ENCODE results near the gene TEKT2. TPM values are rescaled to one million over a fixed set of nuclear protein-coding genes. Genes with fewer than 3 reads are reported as not detected.
A peak's percentile ranks its signal among the peaks of the same experiment; 100 is the strongest.

Gene TEKT2
- total and polyA plus RNA-seq, 2 donors (not counting 1 experiment from before 2014, with no cell fraction given): 0.09 to 0.50 TPM

DNA sequence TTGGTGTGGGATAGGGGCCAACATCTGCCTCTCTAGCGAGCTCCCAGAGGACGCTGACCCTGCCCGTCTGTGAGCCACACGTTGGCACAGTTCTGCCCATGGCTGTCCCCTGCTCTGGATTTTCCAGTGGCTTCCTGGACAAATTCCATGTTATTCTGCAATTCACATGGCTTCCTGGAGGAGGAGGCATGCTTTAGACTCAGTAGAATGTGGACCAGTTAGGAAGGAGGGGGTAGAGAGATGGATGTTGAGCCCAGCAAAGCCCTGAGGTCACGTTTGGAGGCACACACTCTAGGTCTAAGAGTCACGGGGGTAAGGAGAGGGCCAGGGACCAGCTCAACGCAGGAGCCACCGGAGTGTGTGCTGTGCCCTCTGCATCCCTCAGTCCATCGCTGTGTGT is 28.9 kb downstream of the TEKT2 start:
- no peaks in the 10 kb centered on the region for H3K36me3 ChIP-seq (ENCODE audit: control insufficient read depth, insufficient read depth, low read length)
- no peak overlapping the region for H3K27ac ChIP-seq (ENCODE audit: insufficient read depth, low read length)
- no peak overlapping the region for H3K9ac ChIP-seq (ENCODE audit: insufficient read depth, low read length)
- no peaks in the 10 kb centered on the region for H3K79me2 ChIP-seq (ENCODE audit: control insufficient read depth, insufficient read depth, low read length)
- H4K20me1 ChIP-seq (ENCODE audit: control insufficient read depth, extremely low read depth, insufficient read depth, low read length): no peaks in the 10 kb centered on the region
- peaks cover 11% of the 10 kb centered on the region for H3K4me1 ChIP-seq (ENCODE audit: control insufficient read depth, extremely low read depth, insufficient read depth, low read length)
- TF ChIP-seq, protein P1, sequence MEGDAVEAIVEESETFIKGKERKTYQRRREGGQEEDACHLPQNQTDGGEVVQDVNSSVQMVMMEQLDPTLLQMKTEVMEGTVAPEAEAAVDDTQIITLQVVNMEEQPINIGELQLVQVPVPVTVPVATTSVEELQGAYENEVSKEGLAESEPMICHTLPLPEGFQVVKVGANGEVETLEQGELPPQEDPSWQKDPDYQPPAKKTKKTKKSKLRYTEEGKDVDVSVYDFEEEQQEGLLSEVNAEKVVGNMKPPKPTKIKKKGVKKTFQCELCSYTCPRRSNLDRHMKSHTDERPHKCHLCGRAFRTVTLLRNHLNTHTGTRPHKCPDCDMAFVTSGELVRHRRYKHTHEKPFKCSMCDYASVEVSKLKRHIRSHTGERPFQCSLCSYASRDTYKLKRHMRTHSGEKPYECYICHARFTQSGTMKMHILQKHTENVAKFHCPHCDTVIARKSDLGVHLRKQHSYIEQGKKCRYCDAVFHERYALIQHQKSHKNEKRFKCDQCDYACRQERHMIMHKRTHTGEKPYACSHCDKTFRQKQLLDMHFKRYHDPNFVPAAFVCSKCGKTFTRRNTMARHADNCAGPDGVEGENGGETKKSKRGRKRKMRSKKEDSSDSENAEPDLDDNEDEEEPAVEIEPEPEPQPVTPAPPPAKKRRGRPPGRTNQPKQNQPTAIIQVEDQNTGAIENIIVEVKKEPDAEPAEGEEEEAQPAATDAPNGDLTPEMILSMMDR (conservative IDR thresholded peaks at IDR 0.05 in 1 of 2, IDR thresholded peaks at IDR 0.05 in 1 of 2; ENCODE audit: low read depth in 1 of 2, low read length in 2 of 2): no peak
- TF ChIP-seq EZH2 (IDR thresholded peaks at IDR 0.05; ENCODE audit: low read length, missing control alignments): no peak
- H2AFZ ChIP-seq (ENCODE audit: low read length): no peak overlapping the region
- no peaks in the 10 kb centered on the region for H3K27me3 ChIP-seq (ENCODE audit: control insufficient read depth, insufficient read depth, low read length)
- H3K4me2 ChIP-seq (ENCODE audit: extremely low read depth, insufficient read depth, low read length): no peak overlapping the region
- no peak for DNase-seq (ENCODE audit: low read depth in 2 of 2)
- no peak overlapping the region for H3K4me3 ChIP-seq (replicated peaks in 1 of 4; ENCODE audit: control extremely low read depth in 1 of 4, insufficient read depth in 1 of 4, low read depth in 3 of 4, low read length in 4 of 4)
- no peaks in the 10 kb centered on the region for H3K9me3 ChIP-seq (ENCODE audit: control insufficient read depth, insufficient read depth, low read depth, low read length)

DNA sequence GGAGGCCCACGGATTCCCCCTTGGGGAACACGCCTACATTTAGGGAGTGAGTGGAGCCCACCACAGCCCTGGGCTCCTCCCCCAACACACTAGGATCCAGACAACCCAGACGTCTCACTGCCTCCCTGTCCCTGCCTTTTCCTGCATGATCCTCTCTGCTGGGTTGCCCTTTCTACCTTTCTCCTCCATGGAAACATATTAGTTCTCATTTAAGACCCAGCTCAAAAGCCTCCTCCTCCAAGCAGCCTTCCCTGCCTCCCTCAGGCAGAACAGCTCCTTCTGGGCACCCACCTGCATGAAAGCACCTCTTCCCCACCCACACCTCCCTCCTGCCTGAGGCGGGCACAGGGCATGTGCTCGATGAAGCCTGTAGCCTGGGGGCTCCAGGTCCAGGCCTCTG is 30.5 kb downstream of the TEKT2 start:
- H3K9ac ChIP-seq (ENCODE audit: insufficient read depth, low read length): no peak overlapping the region
- H3K27ac ChIP-seq (ENCODE audit: insufficient read depth, low read length): no peak overlapping the region
- no peak overlapping the region for H3K4me3 ChIP-seq (replicated peaks in 1 of 4; ENCODE audit: control extremely low read depth in 1 of 4, insufficient read depth in 1 of 4, low read depth in 3 of 4, low read length in 4 of 4)
- H3K79me2 ChIP-seq (ENCODE audit: control insufficient read depth, insufficient read depth, low read length): no peaks in the 10 kb centered on the region
- H3K36me3 ChIP-seq (ENCODE audit: control insufficient read depth, insufficient read depth, low read length): no peaks in the 10 kb centered on the region
- no peaks in the 10 kb centered on the region for H4K20me1 ChIP-seq (ENCODE audit: control insufficient read depth, extremely low read depth, insufficient read depth, low read length)
- H3K27me3 ChIP-seq (ENCODE audit: control insufficient read depth, insufficient read depth, low read length): no peaks in the 10 kb centered on the region
- H3K9me3 ChIP-seq (ENCODE audit: control insufficient read depth, insufficient read depth, low read depth, low read length): no peaks in the 10 kb centered on the region
- H3K4me1 ChIP-seq (ENCODE audit: control insufficient read depth, extremely low read depth, insufficient read depth, low read length): peaks cover 8% of the 10 kb centered on the region
- H2AFZ ChIP-seq (ENCODE audit: low read length): no peak overlapping the region
- TF ChIP-seq, protein P1 (conservative IDR thresholded peaks at IDR 0.05 in 1 of 2, IDR thresholded peaks at IDR 0.05 in 1 of 2; ENCODE audit: low read depth in 1 of 2, low read length in 2 of 2): no peak
- TF ChIP-seq EZH2 (IDR thresholded peaks at IDR 0.05; ENCODE audit: low read length, missing control alignments): no peak
- no peak overlapping the region for H3K4me2 ChIP-seq (ENCODE audit: extremely low read depth, insufficient read depth, low read length)
- no peak for DNase-seq (ENCODE audit: low read depth in 2 of 2)

DNA sequence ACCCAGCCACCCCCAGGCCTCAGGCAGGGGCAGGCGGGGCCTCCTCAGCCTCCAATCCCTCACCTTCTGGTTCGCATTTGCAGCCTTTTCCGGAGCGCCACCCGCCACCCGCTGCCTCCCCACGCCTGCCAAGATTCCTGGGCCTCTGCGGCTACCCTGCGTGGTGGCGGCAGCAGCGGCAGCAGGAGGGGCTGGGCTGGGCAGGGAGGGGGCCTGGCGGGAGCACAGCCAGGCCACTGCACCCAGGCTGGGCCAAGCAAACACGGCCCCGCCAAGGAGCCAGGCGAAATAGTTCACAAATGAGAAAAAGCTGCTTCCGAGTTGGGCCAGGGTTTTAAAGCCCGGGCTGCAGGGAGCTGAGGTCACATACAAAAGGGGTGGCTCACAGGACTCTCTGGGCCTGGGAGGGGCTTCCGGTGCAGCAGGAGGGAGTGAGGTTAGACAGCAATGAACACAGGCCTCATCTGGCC is 31.3 kb downstream of the TEKT2 start:
- peak; percentile 56 to 90 for DNase-seq (ENCODE audit: low read depth in 2 of 2)
- Histone ChIP-seq H3K27ac (ENCODE audit: insufficient read depth, low read length) (peak overlapping the region; percentile 1), H3K9me3 (ENCODE audit: control insufficient read depth, insufficient read depth, low read depth, low read length) (no peaks in the 10 kb centered on the region), H3K36me3 (ENCODE audit: control insufficient read depth, insufficient read depth, low read length) (no peaks in the 10 kb centered on the region), H2AFZ (ENCODE audit: low read length) (peak overlapping the region; percentile 14), H4K20me1 (ENCODE audit: control insufficient read depth, extremely low read depth, insufficient read depth, low read length) (no peaks in the 10 kb centered on the region), H3K27me3 (ENCODE audit: control insufficient read depth, insufficient read depth, low read length) (no peaks in the 10 kb centered on the region), H3K9ac (ENCODE audit: insufficient read depth, low read length) (peak overlapping the region; percentile 13), H3K4me1 (ENCODE audit: control insufficient read depth, extremely low read depth, insufficient read depth, low read length) (peaks cover 8% of the 10 kb centered on the region), H3K4me2 (ENCODE audit: extremely low read depth, insufficient read depth, low read length) (peak overlapping the region; percentile 4), H3K4me3 (replicated peaks in 1 of 4; ENCODE audit: control extremely low read depth in 1 of 4, insufficient read depth in 1 of 4, low read depth in 3 of 4, low read length in 4 of 4) (no peak overlapping the region), H3K79me2 (ENCODE audit: control insufficient read depth, insufficient read depth, low read length) (no peaks in the 10 kb centered on the region)
- TF ChIP-seq, protein P1 (conservative IDR thresholded peaks at IDR 0.05 in 1 of 2, IDR thresholded peaks at IDR 0.05 in 1 of 2; ENCODE audit: low read depth in 1 of 2, low read length in 2 of 2): no peak
- TF ChIP-seq EZH2 (IDR thresholded peaks at IDR 0.05; ENCODE audit: low read length, missing control alignments): no peak

Measured in fibroblast of lung (primary cell).